Activated T-cell treated with anti-CD3 and anti-CD28 coated beads for 48 hours (primary cell): Measurements from ENCODE around the gene MARK3.

ENCODE experiments used
- DNase-seq: peaks from one replicate; pipeline ENCODE4 v3.0.0-alpha.2; 2020; ENCODE audit warnings: low read depth

The MARK3 gene

GRCh38 chr14:103396463-103396862 is 11.2 kb downstream of the MARK3 start:
- DNase-seq = no peak

- DNase-seq = no peak
Observed at GRCh38 chr14:103398427-103399195, 13.4 kb downstream of the MARK3 start.

DNA sequence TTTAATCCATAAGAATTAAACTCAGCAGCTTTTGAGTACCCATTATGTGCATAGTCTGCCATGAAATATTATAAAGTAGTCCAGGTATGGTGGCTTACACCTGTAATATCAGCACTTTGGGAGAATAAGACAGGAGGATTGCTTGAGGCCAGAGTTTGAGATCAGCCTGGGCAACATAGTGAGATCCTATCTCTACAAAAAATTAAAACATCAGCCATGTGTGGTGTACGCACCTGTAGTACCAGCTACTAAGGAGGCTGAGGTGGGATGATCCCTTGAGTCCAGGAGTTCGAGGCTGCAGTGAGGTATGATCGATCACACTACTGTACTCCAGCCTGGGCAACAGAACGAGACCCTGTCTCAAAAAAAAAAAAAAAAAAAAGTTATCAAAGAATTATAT is 15.3 kb downstream of the MARK3 start:
- DNase-seq = no peak

GRCh38 chr14:103401223-103402214 is 16.3 kb downstream of the MARK3 start:
- no peak for DNase-seq

- DNase-seq = no peak
Observed at GRCh38 chr14:103402695-103403094, 17.5 kb downstream of the MARK3 start.

- no peak for DNase-seq
Observed at GRCh38 chr14:103404032-103404918, 19.1 kb downstream of the MARK3 start.

GRCh38 chr14:103404920-103405319 is 19.7 kb downstream of the MARK3 start:
- DNase-seq = no peak

DNA sequence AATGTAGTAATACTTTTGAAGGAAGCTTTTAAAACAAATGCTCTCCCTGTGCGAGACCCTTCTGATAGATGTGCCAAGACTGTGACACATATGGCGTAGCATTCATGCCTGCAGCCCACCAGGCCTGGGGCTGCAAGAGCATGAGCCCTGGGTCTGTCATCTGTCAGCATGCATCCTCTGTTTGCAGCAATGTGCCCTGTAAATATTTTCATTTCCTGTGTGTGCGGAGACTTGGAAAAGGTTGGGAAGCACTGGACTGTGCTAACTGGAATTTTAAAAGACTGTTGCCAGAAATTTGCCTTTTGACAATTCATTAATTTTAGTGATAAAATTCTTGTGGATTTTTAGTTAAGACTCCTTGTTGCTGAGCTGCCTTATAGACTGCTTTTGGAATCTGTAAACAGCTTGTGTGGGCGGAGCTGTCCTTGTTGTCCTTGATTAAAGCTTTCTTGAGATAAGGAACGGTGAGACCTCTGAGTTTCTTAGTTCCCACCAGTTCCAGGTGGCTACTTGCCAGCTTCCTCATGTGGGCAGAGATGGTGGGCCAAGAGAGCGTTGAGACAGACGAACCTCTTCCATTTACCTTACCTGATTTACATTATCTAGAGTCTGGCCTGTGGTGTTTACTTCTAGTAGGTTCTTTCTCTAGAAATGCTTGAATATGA is 23.4 kb downstream of the MARK3 start:
- no peak for DNase-seq

DNA sequence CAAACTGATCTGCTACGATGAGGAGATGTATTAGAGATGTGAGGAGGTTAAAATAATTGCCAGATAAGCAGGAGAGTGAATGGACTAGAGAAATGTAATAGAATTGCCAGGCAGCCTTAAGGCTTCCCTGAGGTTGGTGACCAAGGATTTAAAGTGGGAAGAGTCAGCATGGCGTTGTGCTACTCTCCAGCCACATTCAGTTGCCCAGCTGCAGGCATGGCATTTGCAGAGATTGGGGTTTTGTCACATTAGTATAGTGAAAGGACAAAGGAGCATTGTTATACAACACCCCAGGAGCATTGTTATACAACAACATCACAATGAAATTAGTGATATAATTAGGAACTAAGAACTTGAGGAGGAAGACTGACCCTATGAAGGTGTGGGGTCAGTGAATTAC is 31.7 kb downstream of the MARK3 start:
- no peak for DNase-seq

- no peak for DNase-seq
Observed at GRCh38 chr14:103418481-103418818, 33.2 kb downstream of the MARK3 start.

DNA sequence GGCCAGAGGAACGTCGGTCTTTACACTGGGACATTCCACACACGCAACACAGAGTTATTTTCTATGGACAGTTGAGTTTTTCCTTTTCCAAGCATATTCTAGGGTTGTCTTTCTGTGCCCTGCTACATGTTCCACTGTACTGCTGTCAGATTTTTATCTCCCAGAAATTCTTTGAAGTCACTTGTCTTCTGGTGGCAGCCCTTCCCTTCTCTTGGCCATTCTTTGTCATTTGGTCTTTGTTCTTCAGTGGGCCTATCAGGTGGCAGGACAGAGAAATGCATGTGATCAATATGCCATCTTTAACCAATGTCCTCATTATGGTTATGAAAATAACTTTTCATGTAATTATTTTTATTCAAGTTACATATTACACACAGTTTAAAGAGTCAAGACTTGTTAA is 36.3 kb downstream of the MARK3 start:
- DNase-seq = no peak

GRCh38 chr14:103423050-103423461 is 37.8 kb downstream of the MARK3 start:
- DNase-seq = no peak

GRCh38 chr14:103427485-103428443 is 42.5 kb downstream of the MARK3 start:
- peak; percentile 24 for DNase-seq

DNA sequence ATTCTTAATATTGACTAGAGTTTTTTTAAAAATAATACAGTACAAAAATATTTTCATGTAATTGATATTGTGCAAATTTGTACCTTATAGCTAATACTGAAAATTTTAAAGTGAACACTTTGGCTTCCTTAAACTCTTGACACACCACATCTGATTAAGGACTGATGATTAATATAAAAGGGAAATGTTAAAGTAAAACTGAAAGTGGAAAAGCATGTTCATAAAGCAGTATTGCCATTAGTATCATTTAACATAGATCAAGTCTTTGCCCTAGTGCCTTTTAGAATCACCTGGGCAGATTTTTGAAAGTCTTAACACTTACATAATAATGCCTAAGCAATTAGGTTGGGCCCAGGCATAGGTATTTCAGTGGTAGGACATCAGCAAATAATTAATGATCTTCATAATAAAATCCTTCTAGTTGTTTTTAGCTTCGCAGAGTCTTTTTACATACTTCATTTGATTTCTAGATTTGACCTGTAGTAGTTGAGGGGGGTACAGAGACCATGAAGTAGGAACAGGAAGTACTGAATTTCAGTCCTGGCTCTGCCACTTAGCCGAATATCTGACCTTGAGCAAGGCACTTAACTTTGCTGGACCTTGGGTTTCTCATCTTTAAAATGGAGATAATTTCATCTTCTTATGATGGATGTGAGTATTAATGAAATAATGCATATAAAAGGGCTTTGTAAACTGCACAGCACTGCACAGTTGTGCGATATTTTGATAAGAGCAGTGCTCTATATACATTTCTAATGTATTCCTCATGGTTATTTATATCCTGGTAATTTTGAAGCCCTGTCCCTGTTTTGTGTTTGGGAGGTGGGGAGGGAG is 43.7 kb downstream of the MARK3 start:
- DNase-seq = no peak

DNA sequence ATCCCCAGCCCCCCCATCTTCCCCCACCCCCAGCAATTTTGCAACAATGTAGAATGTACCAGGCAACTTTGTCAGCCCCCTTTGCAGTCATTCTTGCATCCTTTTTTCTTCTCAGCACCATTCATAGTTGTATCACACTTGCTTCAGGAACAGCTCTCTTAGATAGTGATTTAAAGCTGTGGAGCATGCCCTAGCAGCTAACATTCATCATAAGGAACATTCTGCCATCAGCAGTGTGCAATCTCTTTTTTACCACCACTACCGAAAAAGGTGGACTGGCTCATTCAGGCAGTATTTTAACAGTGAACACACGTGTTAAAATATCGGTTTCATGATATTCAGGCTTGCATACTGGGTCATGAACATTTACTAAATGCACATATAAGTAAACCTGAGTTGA is 45.1 kb downstream of the MARK3 start:
- no peak for DNase-seq

- no peak for DNase-seq
Observed at GRCh38 chr14:103432627-103433026, 47.4 kb downstream of the MARK3 start.

DNA sequence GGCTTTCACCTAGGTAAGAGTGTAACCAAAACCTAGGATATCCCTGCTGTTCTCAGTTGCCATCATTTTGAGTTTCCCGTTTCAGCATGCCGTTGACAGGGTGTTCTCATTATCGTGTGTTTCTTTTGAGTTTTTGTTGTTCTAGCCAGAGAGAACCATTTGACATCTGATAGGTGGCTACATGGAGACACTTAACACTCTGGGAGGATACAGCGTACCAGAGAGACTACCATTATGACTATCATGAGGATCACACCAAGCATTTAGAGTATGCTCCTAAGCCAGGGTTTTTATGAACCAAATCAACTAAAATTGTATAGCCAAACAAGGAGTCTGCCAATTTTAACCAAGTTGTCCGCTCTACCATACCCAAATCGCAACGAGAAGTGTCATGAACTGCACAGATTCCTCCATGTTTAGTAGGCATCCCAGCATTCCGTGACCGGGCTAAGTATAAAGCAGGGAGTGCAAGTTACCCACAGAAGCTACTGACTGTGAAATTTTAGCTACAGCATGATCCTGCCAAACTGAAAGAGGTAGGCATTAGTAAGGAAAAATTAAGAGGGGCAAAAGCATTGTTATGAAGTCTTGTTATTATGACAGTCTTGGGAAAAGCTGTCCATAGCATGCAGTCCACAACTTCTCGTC is 48.8 kb downstream of the MARK3 start:
- no peak for DNase-seq

- DNase-seq = no peak
Observed at GRCh38 chr14:103434868-103435442, 49.7 kb downstream of the MARK3 start.

GRCh38 chr14:103436533-103436932 is 51.3 kb downstream of the MARK3 start:
- DNase-seq = no peak
